Measurements from ENCODE around the gene PADI1.

DNA sequence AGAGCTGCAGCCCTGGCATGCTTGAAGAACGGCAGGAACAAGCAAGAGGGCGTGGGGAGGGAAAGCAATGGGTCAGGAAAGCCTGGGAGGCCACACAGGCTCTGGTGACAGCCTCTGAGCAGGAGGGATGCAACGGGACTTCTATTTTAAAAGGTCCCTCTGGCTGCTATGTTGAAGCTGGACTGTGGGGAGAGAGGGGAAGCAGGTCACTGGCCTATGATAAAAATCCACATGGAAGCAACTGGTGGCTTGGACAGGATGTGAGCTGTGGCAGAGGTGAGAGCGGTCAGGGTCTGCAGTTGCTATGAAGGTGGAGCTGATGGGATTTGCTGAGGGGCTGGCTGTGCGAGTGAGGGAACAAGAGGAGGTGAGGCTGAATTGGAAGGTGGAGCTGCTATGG is 11.2 kb downstream of the PADI1 start:
- TF ChIP-seq, protein P1, sequence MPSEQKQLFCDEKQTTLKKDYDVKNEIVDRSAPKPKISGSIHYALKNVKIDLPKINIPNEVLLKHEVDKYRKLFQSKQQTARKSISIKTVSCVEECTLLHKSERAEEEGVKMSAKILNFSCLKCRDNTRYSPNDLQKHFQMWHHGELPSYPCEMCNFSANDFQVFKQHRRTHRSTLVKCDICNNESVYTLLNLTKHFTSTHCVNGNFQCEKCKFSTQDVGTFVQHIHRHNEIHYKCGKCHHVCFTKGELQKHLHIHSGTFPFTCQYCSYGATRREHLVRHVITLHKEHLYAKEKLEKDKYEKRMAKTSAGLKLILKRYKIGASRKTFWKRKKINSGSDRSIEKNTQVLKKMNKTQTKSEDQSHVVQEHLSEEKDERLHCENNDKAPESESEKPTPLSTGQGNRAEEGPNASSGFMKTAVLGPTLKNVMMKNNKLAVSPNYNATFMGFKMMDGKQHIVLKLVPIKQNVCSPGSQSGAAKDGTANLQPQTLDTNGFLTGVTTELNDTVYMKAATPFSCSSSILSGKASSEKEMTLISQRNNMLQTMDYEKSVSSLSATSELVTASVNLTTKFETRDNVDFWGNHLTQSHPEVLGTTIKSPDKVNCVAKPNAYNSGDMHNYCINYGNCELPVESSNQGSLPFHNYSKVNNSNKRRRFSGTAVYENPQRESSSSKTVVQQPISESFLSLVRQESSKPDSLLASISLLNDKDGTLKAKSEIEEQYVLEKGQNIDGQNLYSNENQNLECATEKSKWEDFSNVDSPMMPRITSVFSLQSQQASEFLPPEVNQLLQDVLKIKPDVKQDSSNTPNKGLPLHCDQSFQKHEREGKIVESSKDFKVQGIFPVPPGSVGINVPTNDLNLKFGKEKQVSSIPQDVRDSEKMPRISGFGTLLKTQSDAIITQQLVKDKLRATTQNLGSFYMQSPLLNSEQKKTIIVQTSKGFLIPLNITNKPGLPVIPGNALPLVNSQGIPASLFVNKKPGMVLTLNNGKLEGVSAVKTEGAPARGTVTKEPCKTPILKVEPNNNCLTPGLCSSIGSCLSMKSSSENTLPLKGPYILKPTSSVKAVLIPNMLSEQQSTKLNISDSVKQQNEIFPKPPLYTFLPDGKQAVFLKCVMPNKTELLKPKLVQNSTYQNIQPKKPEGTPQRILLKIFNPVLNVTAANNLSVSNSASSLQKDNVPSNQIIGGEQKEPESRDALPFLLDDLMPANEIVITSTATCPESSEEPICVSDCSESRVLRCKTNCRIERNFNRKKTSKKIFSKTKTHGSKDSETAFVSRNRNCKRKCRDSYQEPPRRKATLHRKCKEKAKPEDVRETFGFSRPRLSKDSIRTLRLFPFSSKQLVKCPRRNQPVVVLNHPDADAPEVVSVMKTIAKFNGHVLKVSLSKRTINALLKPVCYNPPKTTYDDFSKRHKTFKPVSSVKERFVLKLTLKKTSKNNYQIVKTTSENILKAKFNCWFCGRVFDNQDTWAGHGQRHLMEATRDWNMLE (tag by site-specific recombination; conservative IDR thresholded peaks at IDR 0.05; ENCODE audit: low read depth), result no peak
- TF ChIP-seq REST (tag by site-specific recombination; IDR thresholded peaks at IDR 0.05), result no peak

All from HEK293 (cell line).